HG03520 (cell line): Measurements from ENCODE around the gene PPP1R13B.
A peak's percentile ranks its signal among the peaks of the same experiment; 100 is the strongest.

Experiments
- ATAC-seq: cut with Tn5 transposase; IDR thresholded peaks from one replicate; pipeline ENCODE4 v1.9.1; 2021; ENCODE audit warnings: mild to moderate bottlenecking, moderate library complexity; ENCODE audit not compliant: unreplicated experiment

The PPP1R13B gene

GRCh38 chr14:103716091-103716801, 131.1 kb downstream of the PPP1R13B start:
- ATAC-seq, result no peak

GRCh38 chr14:103715052-103716000, 132.0 kb downstream of the PPP1R13B start, which contains the start of the genes XRCC3 and ZFYVE21:
TSS of gene XRCC3 (minus strand) at chr14:103715451. CDS start at chr14:103711087, 4,364 bp downstream.
TSS of gene ZFYVE21 (plus strand) at chr14:103715810. CDS start at chr14:103715842, 32 bp downstream.
- peak; percentile 91 for ATAC-seq

DNA sequence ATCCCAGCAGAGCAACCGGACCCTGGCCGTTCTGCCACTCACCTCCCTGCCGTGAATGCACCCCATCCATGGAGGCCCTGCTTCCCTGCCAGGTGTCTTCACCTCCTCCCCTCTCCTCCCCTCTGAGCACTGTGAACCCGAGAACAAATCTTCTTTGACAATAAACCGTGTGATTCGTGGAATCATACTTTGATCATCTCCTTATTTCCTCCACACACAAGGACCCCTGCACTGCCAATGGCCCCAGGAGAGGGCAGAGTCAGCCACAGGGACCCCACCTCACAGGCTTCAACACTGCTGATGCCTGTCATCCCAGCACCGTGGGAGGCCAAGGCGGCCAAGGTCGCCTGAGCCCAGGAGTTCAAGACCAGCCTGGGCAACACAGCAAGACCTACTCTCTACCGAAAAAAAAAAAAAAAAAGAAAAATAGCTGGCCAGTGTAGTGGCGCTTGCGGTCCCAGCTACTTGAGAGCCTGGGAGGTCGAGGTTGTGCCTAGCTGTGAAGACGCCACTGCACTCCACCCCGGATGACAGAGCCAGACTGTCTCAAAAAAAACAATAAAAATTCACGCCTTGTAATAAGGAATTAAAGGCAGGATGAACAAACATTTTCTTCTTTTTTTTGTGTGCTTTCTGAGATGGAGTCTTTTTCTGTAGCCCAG, 133.2 kb downstream of the PPP1R13B start:
- ATAC-seq, result no peak

GRCh38 chr14:103713304-103714062, 133.9 kb downstream of the PPP1R13B start:
- ATAC-seq, result no peak

DNA sequence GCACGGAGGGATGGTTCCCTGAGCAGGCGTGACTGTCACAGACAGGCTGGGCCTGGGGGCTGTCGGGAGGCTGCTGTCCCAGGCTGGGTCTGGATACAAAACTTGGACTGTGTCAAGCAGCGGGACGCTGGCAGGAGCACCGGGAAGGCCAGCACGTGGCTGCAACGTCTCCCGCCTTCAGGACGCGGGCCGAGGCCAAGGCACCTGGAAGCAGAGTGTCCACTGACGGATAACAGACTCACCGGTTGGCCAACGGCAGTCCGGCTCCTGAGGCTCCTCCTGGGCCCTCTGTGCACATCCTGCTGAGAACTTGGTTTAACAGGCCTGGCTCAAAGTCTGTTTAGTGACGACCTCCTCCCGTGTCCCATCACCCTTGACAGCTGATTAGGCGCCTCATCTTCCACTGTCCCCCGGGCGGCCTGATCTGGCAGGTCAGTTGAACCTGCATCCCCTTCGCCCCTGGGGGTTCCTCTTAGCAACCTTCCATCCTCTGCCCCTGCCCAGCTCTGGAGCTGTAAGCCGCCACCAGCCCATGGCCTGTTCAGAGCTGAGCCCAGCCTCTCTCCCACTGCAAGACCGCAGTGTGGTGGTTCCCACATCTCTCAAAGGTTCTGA, 134.6 kb downstream of the PPP1R13B start:
- ATAC-seq, result no peak

- ATAC-seq, result no peak
These were observed 135.6 kb downstream of the PPP1R13B start for GRCh38 chr14:103711516-103712431.

- ATAC-seq, result no peak
These were observed 136.5 kb downstream of the PPP1R13B start for GRCh38 chr14:103710771-103711377.

- no peak for ATAC-seq
These were observed 137.6 kb downstream of the PPP1R13B start for GRCh38 chr14:103709814-103710213.

GRCh38 chr14:103708750-103709187, 138.6 kb downstream of the PPP1R13B start:
- no peak for ATAC-seq

GRCh38 chr14:103707329-103708263, 139.8 kb downstream of the PPP1R13B start:
- no peak for ATAC-seq

GRCh38 chr14:103706551-103707328, 140.6 kb downstream of the PPP1R13B start:
- ATAC-seq, result no peak

GRCh38 chr14:103705504-103706284, 141.7 kb downstream of the PPP1R13B start:
- no peak for ATAC-seq

- ATAC-seq, result no peak
These were observed 142.3 kb downstream of the PPP1R13B start for GRCh38 chr14:103705118-103705503.

DNA sequence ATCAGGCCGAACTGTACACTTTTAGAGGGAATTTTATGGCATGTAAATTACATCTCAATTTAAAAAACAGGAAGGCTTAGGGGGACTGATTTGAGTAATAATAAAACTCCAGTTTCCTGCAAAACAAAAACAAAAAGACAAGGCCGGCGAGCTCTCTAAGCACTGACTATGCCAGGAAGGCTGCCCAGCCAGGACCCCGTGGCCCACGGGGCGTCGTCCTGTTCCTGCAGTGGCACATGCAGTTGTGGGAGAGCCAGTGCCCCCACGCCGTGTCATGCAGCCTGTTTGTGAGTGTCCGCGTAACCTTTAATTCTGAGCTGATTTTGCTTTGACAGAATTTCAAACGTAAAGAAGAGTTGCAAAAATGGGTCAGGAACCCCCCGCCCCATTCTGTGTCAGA, 142.7 kb downstream of the PPP1R13B start:
- no peak for ATAC-seq

GRCh38 chr14:103703433-103704385, 143.7 kb downstream of the PPP1R13B start:
- no peak for ATAC-seq
